NCI-H2227 treated with DMSO at 0.1 percent for 48 hours (cell line): ENCODE results near the gene HOXB1.
"Not testable (repeated sequence)": the region's sequence is repeated elsewhere in the genome, so short reads cannot be mapped to it uniquely, and the experiment has no call there.

Experiments used
- DNase-seq: peaks from one replicate; lab custom pipeline; 2025; lab: John Stamatoyannopoulos, UW

Gene HOXB1

DNA sequence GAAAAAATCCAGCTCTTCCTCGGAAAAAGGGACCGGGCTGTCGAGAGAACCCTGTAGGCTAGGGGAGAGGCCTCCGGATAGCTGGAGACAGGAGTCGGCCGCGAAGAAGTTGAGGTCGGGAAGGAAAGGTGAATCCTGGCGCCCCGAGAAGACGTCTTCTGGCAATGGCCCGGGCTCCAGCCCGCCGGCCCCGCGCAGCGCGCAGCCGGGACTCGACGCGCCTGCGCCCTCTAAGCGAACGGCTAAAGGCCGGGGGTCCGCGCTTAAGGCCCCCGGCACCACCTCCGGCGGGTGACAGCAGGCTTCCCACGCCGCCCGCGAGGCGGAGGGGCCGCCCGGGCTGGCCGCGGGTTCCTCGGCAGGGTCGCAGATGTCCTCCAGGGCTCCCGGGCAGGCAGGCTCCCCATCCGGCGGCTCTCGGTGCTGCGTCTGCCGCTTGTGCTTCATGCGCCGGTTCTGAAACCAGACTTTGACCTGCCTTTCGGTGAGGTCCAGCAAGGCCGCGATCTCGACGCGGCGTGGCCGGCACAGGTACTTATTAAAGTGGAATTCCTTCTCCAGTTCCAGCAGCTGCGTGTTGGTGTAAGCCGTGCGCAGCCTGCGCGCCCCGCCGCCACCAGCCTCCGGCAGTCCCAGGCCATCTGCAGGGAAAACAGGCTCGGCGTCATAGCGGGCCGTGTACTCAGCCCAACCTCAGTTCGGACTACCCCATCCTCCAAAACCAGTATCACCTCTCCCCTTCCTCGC, 12.5 kb upstream of the HOXB1 start:
- peak; percentile 59 for DNase-seq

DNA sequence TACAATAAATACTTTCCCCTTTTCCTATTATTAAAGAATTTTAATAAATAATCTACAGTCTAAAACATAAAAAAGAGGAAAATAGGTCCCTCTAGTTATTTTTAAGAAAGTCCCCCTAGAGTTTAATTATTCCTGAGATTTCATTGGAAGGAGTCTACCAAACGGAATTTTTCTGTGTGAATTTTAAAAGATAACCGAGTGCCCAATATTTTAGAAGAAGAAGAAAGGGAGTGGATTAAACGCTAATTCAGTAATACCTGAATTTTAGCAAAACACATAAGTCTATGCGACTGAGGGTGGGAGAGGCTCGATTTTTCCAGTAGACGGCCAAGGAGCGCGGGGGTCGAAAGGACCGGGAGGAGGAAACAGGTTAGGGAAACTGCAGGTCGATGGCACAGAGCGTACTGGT, 11.9 kb upstream of the HOXB1 start:
- no peak for DNase-seq

DNA sequence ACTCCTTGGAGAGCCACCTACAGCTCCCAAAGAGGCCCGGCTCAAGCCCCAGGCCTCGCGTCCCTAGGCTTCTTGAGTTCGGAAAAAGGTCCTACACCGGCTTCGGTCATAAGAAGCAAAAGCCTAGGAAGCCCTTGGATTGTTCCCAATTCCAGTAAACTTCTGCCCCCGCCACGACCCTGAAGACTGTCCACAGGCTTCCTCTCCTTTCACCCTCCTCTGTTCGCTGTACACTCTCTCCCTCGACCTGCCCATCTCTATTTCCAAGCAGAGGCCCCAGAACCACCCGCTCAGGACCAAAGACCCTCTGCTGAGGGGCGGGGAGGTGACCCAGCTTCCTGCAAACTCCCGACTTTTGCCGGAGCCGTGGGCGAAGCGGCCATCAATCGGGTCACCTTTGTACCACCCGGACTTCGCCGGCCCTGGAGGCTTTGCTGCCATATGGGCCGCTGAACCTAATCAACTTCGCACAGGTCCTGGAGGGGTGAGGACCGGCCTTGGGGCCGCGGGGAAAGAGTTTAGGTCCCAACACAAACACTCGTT, 11.4 kb upstream of the HOXB1 start:
- DNase-seq, result peak; percentile 56

DNA sequence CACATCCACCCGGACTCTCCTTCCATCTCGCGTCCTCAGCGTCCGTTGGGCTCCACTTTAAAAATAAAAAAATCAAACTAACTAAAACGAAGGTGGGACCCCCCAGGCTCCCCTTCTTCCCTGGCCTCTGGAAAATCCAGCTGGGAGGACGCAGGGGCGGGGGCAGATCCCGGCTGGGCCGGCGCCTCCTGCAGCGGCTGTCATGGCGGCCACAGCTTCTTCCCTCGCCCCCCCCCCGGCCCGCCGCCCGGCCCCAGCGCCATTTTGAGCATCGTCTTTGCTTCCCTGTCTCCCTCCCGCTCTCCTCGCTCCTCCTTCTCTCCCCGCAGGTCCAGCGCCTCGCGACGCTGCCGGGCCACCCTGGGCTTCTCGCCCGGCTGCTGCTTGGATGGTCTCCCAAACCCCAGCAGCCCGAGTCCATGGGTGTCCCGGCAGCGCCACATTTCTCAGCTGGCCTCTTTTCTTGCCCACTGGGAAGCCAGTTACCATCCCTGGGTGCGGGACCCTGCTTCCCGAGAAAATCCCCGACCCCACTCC, 10.8 kb upstream of the HOXB1 start:
- peak; percentile 82 for DNase-seq

DNA sequence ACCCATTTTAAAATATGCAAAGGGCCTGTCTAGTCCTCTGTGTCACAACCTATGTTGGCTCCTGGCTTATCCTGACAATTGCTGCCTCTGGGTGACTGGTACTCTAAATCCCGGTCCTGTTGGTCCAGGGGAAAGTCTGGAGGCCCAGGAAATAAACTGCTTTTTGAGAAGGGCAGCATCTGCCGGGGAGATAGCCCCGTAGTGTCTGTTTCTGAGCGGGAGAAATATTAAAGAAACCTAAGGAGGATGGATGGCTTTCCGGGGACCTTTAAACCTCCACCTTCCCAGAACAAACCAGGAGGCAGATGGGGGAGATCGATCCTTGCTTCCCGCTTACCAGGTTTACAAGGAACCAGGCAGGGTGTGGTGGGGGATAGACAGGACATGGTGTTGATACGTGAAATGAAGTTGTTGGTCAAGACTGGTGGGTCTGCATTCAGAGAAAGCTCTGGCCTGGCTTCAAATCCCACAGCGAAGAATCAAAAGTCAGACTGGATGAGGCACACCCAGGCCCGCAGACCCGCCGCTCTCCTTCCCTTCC, 10.3 kb upstream of the HOXB1 start:
- DNase-seq, result peak; percentile 84

DNA sequence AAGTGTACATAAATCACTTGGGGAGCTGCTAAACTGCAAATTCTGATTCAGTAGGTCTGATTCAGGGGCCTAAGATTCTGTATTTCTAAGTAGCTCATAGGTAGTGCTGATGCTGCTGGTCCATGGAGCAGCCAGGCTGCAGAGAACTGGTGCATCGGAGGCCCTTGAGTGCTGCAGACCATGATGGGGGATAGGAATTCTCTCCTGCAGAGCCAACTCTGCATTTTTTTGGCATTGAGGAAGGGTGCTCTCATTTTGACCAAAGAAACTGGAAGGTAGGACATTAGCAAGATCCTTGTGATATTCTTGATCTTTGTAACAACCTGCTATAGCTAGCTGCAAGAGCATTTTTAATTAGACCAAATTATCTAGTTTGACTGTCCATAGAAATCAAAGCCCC, 9.4 kb upstream of the HOXB1 start:
- DNase-seq, result no peak

DNA sequence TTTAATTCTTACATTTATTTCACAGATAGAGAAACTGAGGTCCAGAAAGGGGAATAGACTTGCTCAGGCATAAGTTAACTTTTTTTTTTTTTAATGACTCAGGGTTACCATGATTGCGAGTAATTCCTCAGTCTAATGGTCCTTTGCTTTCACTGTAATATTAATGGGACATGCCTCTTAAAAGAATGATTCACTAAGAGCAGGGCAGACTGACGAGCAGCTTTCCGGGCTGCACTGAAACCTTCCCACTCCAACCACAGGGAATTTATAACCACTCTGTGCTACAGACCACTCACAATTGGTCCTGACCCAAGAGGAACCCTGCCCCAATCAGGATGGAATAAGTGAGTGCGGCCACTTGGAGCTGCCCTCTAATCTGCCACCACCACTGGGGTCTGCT, 8.4 kb upstream of the HOXB1 start:
- no peak for DNase-seq

DNA sequence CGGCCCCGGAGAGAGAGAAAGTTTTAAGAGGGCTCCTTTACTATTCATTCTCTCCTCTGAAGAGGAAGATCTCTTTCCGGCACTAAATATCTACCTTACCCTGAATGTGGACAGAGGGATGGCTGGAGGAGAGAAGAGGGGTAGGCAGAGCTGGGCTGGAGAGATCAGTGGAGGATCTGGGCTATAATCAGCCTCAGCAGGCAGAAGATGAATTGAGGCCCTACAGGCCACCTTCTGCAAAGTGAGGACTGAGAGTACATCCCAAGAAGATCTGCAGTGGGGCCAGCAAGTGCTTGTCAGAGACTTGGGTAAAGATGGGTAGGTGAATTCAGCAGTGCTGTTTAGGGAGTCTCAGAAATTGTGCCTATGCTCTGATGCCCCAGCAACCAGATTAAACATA, 6.5 kb upstream of the HOXB1 start:
- DNase-seq, result no peak

DNA sequence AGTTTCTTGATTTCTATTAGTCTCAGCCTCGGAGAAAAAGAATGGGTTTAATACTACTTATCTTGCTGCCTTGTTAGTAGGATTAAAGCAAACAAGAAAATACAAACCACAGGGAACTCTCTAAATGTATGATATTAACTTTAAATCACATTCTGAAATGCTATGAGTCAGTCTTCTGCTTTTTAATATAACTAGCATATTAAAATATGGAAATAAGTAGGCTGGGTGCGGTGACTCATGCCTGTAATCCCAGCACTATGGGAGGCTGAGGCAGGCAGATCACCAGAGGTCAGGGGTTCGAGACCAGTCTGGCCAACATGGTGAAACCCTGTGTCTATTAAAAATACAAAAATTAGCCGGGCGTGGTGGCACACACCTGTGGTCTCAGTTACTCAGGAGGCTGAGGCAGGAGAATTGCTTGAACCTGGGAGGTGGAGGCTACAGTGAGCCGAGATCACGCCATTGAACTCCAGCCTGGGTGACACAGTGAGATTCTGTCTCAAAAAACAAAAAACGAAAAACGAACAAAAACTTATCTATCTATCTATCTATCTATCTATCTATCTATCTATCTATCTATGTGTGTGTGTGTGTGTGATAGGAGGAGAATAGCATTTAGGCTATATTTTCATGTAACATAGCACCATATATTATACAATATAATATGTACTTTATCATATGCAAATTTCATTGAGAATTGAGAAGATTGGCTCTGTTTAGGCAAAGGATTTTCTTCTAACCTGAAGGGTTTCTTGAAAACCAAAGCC, 5.2 kb upstream of the HOXB1 start:
- not testable (repeated sequence) for DNase-seq

DNA sequence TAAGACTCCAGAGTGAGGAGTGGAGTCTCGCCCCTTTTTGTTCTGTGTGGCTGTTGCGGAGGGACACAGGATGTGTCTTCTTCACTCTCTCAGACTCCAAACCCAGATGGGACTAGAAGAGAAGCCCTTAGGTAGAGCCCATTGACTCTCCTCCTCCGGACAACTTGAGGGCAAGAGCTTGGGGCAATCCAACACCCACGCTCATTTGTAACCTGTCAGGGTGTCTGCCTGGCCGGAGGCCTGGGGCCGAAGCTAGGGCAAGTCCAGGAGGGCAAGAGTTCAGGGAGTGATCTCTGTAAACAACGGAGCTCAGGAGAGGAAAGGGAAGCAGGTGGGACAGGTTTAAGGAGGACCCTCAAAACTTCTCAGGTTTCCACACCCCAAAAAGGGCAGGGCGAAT, 1.4 kb upstream of the HOXB1 start:
- DNase-seq, result no peak

DNA sequence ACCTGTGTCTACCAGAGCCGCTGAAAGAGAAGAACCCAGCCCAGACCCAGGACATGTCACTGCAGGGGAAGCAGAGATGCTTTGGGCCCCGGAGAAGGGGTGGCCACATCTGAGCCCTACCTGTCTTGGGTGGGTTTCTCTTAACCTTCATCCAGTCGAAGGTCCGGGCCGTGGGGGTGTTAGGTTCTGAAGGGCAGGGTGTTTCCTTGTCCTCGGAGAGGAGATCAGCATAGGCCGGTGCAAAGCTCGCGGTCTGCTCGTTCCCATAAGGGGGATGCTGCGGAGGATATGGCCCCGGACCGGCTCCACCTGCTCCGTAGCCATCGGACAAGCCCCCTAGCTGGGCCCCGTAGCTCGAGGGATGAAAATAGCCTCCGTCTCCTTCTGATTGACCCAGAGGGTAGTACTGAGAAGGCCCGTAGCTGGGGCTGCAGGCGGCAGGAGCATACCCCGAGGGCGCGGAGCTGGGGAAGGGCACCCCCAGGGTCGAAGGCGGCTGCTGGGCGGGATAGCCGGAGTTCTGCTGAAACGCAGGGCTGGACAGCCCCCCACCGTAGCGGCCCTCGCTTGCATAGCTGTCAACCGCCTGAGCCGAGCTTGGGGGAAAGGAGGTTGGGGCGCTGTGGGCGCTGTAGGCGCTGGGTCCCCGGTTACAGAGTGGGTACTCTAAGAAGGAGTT, 464 bp downstream of the HOXB1 start:
- no peak for DNase-seq

DNA sequence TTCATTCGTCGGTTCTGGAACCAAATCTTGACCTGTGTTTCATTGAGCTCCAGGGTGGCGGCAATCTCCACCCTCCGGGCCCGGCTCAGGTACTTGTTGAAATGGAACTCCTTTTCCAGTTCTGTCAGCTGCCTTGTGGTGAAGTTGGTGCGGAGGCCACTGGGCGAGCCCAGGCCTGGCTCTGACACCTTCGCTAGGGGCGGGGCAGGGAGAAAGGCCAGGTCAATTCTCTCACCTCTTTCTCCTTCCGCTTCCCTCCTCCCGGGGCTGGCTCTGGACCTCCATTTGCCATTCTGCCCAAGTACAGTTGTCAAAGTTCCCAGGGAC, 1.2 kb downstream of the HOXB1 start:
- DNase-seq, result no peak

DNA sequence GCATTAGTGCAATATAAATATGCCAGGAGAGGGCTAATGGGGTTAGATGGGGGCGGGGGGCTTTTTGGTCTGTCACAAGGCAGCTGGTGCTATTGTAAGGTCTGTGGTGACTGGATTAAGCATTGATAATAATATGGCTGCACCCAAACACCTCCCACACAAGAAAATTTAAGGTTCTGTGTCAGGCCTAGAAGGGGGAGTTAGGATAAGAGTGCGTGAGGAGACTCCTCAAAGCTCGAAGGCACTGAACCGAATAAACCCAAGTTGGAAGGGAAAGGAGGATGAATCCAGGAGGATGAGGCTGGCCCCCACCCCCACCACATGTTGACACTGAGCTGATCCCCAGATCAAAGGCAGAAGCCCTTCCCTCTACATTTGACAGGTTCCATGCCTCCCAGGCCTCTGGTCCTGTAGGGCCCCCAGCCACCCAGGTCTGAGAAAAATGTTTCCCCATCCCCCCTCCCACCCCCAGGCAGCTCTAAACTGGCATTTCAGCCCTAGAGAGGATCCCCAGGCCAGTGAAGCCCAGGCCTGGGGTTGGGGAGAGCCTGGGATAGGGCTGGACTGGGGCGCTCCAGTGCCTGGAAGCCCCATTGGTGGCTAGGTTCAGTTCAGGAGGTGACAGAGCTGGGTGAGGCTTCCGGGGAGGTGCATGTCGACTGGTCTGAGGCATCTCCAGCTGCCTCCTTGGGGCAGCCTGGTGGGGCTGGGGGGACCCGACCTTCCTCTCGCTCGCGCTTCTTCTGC, 1.7 kb downstream of the HOXB1 start:
- no peak for DNase-seq

DNA sequence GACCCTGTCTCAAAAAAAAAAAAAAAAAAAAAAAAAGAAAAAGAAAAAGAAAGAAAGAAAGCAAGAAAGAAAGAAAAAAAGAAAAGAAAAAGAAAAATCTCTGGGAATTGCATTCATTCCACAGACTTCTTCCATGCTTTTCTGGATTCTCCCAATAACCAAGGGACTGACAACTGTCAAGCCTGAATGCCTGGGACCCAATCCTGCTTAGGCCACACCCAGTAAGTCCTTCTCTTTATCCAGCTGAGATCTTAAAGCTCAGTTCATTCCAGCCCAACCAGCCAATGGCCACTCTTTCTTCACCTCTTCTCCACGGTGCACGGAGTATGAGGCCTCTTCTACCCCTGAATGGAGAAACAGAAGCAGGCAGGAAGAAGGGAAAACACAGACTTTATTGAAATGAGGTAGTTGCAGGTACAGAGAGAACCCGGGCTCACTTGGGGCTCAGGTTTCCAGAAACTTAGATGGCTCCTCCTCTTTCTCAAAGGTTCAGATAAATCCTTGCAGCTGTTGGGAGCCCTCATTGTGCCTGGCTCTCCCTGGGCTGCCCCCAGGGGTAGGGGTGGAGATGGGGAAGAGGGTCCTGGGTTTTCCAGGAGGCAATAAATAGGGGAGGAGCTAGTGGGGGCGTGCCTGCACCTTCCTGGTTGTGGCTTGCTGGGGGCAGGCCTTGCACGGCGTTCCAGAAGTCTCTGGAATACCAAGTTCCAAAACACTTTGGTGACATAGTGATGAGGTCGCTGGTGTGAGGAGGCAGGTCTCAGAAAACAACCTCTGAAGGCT, 2.5 kb downstream of the HOXB1 start:
- DNase-seq, result no peak

DNA sequence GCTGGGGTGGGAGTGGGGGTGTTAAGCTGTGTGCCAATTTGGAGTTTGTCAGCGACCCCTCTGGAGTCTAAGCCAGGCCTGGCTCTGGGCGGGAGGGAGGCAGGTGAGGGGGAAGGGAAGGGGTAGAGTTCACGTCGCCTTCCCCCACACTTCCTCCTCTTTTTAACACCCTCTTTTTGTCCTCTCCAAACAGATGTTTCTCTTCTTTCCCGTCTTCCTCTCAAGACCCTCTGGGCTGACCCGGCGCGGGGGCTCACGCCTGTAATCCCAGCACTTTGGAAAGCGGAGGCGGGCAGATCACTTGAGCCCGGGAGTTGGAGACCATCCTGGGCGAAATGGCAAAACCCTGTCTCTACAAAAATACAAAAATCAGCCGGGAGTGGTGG, 3.3 kb downstream of the HOXB1 start:
- no peak for DNase-seq

DNA sequence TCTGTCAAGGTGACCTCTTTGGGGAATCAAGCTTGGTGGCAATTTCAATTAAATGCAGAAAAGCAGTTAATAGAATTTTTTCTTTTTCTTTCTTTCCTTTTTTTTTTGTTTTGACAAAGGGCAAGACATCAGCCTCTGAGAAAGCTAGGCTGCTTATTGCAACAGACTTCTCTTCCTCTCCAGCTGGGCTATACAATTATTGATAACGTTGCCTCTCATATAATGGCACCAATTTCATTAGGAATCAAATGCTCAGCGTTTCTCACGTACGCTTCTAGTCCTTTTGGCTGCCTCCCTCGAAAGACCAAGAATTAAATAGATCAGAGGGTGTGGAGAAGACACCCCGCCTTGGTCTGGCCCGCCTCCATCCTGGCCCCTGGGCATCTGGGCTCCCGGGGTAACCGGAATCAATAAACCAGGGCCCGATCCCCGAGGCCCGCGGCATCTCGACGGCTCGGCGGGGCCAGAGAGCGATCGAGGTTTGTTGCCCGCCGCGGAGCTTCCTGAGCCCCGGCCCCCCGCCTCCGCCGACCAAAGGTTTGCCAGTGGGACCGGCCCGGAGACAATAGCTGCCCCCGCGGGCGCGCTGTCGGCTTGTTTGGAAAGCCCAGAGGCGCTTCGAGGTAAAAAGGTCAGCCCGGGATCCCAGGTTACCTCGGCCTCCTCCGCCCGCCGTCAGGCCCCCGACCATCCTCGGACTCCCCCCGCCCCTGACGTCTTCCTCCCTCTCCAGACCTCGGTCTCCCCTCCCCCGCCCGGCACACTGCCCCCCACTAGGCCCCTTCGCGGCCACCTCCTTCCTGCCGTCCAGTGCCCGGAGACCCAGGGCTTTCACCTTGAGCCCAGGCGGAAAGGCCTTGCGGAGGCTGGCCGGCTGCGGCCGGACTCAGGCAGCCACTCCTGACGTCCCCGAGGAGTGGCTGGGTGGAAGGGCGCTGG, 3.9 kb downstream of the HOXB1 start:
- no peak for DNase-seq

DNA sequence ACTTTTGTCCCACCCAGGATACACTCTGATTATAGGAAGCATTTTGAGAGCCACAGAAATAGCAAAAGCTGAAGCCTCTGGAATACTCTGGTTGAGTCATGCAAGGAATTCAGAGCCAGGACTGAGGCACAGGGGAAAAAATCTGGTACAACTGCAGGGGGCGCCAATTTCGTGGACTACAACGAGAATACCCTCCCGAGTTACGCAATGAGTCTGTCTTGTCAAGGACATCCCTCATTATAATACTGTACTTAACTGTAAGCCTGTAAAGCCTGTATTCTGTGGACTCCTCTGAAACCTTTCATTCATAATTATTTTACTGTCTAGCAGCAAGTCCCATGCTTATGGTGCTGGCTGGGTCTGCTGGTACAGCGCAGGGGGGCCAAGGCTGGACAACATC, 7.8 kb downstream of the HOXB1 start:
- DNase-seq, result no peak

DNA sequence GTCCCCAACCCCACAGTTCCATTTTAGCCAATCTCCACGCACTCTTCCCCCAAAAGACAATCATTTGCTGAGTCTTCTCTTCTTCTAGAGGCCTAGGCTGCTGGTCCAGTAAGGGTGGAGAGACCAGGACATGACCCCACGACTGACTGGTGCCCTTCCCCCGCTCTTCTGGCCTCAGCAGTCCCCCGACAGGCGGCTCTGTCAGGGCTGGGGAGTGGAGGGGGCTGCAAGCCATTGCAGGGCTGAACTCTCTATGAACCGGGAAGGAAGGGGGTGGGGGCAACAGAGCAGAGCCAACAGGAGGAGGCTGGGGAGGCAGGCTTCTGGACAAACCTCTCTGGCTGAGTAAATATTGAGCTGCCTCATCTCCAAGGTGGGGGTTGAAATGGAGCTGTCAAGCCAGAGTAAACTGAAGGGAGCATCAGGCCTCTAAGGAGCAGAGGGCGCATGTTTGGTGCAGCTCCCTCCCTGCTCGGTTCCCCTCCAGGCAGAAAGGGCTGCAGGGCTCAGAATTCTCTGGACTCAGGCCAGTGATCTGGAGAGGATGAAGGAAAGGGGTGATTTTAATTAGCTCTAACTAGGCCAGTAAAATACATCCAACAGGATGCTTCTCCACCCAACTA, 8.7 kb downstream of the HOXB1 start:
- peak; percentile 47 for DNase-seq

DNA sequence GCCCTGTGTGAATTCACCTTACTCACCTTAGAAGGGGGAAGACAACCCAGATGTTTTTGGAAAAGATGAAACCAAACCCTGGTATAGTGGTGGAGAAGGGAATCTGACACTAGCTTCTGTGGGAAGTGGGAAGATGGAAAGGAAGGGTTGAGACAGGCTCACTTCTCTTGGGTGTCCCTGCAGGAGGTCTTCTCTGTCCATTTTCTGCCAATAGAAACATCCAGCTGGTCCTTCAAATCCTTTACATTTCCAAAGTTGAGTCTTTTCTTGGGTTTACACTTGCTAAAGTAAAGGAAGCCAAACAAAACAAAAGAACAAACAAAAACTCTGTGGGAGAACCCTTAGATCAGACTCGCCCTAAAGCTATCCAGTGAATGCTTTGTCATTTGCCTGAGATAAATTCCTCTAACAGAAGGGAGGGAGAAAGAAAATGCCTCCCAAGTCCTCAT, 10.2 kb downstream of the HOXB1 start:
- DNase-seq, result no peak
